Breast epithelium (tissue), 4 donors: ENCODE measurements around the gene ATP6AP2. TPM values are rescaled to one million over a fixed set of nuclear protein-coding genes. Genes with fewer than 3 reads are reported as not detected.

ENCODE experiments used
- DNase-seq, 2 donors: peaks; one replicate each; pipeline ENCODE4 v3.0.0-alpha.2; 2019; ENCODE audit warnings: low spot score in 2 of 2
- H3K27ac ChIP-seq, 2 donors: fragments of 200-600 bp; sonication (generic) in 1 of 2; one replicate each; pipeline ENCODE4 v1.5.1; 2016 to 2019; ENCODE audit warnings: mild to moderate bottlenecking in 1 of 2
- H3K27me3 ChIP-seq, 2 donors: fragments of 200-600 bp; sonication (generic) in 1 of 2; one replicate each; pipeline versions ENCODE4 v1.5.1 to v1.6.0; 2017 to 2019; ENCODE audit warnings: control low read depth in 1 of 2, mild to moderate bottlenecking in 1 of 2
- H3K36me3 ChIP-seq: fragments of 200-600 bp; one replicate; pipeline ENCODE4 v1.5.1; 2019
- H3K4me1 ChIP-seq, 2 donors: fragments of 200-600 bp; sonication (generic); one replicate each; pipeline ENCODE4 v1.5.1; 2016 to 2019; ENCODE audit warnings: control low read depth in 1 of 2
- H3K4me3 ChIP-seq, 3 donors: fragments of 200-600 bp; sonication (generic); 1 replicate in 2 of 3; 2 replicates in 1 of 3; pipeline ENCODE4 v1.5.1; 2016 to 2019; ENCODE audit warnings: mild to moderate bottlenecking in 3 of 3, moderate library complexity in 2 of 3
- H3K9me3 ChIP-seq, 2 donors: fragments of 200-600 bp; sonication (generic) in 1 of 2; one replicate each; pipeline ENCODE4 v1.5.1; 2016 to 2019; ENCODE audit warnings: control low read depth in 1 of 2
- POLR2A ChIP-seq: fragments of 450-650 bp; IDR thresholded peaks from one replicate; pipeline ENCODE4 v1.6.1; 2016; ENCODE audit warnings: antibody characterized with exemption, mild to moderate bottlenecking, moderate library complexity
- POLR2AphosphoS5 ChIP-seq, 3 donors: sonication (generic); formaldehyde crosslinking; IDR thresholded peaks; one replicate each; pipeline ENCODE4 v1.6.1; 2017; ENCODE audit warnings: antibody characterized with exemption in 3 of 3
- intact Hi-C: fragments of 100-400 bp; cut with DNase I; formaldehyde crosslinking; loops from one replicate; pipeline ENCODE4 v1.15.1; 2023; ENCODE audit warnings: low total_unique reads
- total RNA-seq, 3 donors: library from RNA; depleted of rRNA; stranded (reverse); fragments of >200 nt; gene quantifications; one replicate each; pipeline ENCODE4 v1.1.0, GENCODE V29; 2016
- TF ChIP-seq, protein P1 (sequence below), 3 donors: fragments of 450-650 bp; IDR thresholded peaks; one replicate each; pipeline ENCODE4 v1.5.1; 2016 to 2017; ENCODE audit warnings: antibody characterized with exemption in 3 of 3, mild to moderate bottlenecking in 3 of 3, moderate library complexity in 3 of 3

Gene ATP6AP2
- total RNA-seq, 3 donors from 2014 or later, result 85.2 to 129 (median 103) TPM

DNA sequence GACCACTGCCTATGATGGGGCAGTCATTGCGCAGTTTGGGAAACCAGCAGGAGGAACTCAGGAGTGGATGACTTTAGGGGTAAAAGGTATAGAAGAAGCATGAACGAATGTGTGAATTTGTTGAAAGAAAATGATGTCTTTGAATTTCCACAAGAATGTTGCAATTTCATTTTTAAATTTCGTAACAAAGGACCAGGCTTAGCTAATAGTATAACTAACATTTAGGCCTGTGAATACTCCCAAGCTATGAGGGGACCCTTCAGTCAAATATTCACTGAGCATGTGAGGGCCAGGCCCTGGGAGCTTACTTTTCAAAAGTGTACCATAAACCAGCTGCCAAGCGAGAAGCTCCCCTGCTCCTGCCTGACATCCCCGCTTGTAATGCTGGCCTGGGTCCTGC is 47.7 kb downstream of the ATP6AP2 start:
- Histone ChIP-seq H3K27ac (no peak overlapping the region), H3K36me3 (peaks cover 4% of the 10 kb centered on the region), H3K27me3 (peaks cover 0 to 53% of the 10 kb centered on the region in 2 donors), H3K9me3 (peaks cover 0 to 3% of the 10 kb centered on the region in 2 donors), H3K4me1 (no peaks in the 10 kb centered on the region), H3K4me3 (no peak overlapping the region)
- intact Hi-C loops, result no loop called here
- no peak for DNase-seq
- TF ChIP-seq, protein P1, sequence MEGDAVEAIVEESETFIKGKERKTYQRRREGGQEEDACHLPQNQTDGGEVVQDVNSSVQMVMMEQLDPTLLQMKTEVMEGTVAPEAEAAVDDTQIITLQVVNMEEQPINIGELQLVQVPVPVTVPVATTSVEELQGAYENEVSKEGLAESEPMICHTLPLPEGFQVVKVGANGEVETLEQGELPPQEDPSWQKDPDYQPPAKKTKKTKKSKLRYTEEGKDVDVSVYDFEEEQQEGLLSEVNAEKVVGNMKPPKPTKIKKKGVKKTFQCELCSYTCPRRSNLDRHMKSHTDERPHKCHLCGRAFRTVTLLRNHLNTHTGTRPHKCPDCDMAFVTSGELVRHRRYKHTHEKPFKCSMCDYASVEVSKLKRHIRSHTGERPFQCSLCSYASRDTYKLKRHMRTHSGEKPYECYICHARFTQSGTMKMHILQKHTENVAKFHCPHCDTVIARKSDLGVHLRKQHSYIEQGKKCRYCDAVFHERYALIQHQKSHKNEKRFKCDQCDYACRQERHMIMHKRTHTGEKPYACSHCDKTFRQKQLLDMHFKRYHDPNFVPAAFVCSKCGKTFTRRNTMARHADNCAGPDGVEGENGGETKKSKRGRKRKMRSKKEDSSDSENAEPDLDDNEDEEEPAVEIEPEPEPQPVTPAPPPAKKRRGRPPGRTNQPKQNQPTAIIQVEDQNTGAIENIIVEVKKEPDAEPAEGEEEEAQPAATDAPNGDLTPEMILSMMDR (IDR thresholded peaks at IDR 0.05), result no peak
- TF ChIP-seq POLR2A (no peak), POLR2AphosphoS5 (IDR thresholded peaks at IDR 0.05) (no peak)

DNA sequence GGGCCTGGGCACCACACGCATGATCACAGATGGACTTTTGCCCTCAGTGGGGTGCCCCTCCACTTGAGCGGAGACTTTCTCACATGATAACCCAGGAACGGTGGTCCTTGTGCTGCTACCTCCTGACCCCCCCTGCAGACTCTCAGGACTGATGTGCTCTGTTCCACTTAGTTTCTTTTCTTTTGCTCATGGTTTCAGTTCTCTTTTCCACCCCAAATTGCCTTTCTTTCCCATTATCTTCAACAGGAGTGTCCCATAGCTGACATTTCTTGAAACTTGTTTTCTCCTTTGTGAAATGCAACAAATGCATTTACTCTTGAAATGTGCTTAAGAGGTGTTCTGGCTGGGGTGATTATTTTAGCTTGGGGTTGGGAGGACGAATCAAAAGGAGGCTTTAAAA is 51.4 kb downstream of the ATP6AP2 start:
- peaks cover 0 to 52% of the 10 kb centered on the region in 2 donors for H3K27me3 ChIP-seq
- no peak for DNase-seq
- no peaks in the 10 kb centered on the region for H3K4me1 ChIP-seq
- no peaks in the 10 kb centered on the region for H3K9me3 ChIP-seq
- intact Hi-C loops, result no loop called here
- no peak overlapping the region for H3K27ac ChIP-seq
- H3K4me3 ChIP-seq, result no peak overlapping the region
- H3K36me3 ChIP-seq, result peaks cover 11% of the 10 kb centered on the region
- TF ChIP-seq, protein P1 (IDR thresholded peaks at IDR 0.05), result no peak
- TF ChIP-seq POLR2A (no peak), POLR2AphosphoS5 (IDR thresholded peaks at IDR 0.05) (no peak)

DNA sequence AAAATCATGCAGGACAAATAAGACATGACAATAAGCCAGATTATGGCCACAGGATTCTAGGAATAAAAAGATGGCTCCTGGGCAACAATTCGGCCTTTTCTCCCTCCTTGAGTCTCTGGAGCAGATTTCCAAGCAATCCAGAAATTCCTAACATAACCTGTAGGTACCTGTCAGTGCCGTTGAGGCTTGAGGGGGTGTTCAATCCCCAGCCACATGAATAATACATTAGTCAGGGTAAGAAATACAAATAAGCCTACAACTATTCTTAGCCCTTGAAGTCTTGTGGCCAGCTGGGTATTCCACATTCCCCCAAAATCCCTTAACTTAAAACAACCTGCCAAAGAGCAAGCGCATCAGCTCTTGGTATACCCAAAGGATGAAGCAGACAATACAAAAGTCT is 56.9 kb downstream of the ATP6AP2 start:
- intact Hi-C loops, result no loop called here
- no peak overlapping the region for H3K27ac ChIP-seq
- peaks cover 0 to 64% of the 10 kb centered on the region in 2 donors for H3K27me3 ChIP-seq
- H3K4me1 ChIP-seq, result no peaks in the 10 kb centered on the region
- peaks cover 6% of the 10 kb centered on the region for H3K36me3 ChIP-seq
- TF ChIP-seq, protein P1 (IDR thresholded peaks at IDR 0.05), result no peak
- no peak for TF ChIP-seq POLR2A
- TF ChIP-seq POLR2AphosphoS5 (IDR thresholded peaks at IDR 0.05), result no peak
- H3K4me3 ChIP-seq, result no peak overlapping the region
- no peak for DNase-seq
- no peaks in the 10 kb centered on the region for H3K9me3 ChIP-seq

DNA sequence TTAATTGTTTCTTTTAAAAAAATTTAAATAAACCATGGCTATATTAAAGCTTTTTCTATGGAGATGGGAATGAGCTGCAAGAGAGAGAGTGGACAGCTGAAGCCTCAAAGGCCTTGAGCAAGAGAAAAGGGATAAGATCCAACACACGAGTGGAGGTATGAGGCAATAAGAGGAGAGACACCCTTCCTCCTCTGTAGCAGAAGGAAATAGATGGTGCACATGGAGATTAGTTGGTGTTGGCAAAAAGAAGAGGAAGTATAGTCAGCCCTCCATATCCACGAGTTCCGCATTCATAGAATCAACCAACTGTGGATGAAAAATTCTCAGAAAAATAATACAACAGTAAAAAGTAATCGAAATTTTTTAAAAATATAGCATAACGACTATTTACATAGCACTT is 63.4 kb downstream of the ATP6AP2 start:
- intact Hi-C loops, result no loop called here
- TF ChIP-seq, protein P1 (IDR thresholded peaks at IDR 0.05), result no peak
- TF ChIP-seq POLR2AphosphoS5 (IDR thresholded peaks at IDR 0.05) (no peak), POLR2A (no peak)
- DNase-seq, result no peak
- Histone ChIP-seq H3K4me1 (peaks cover 0 to 4% of the 10 kb centered on the region in 2 donors), H3K27ac (peak overlapping the region; percentile 53 to 66), H3K27me3 (peaks cover 0 to 28% of the 10 kb centered on the region in 2 donors), H3K9me3 (no peaks in the 10 kb centered on the region), H3K4me3 (peak overlapping the region; percentile 23 to 53 (median 40)), H3K36me3 (no peaks in the 10 kb centered on the region)

DNA sequence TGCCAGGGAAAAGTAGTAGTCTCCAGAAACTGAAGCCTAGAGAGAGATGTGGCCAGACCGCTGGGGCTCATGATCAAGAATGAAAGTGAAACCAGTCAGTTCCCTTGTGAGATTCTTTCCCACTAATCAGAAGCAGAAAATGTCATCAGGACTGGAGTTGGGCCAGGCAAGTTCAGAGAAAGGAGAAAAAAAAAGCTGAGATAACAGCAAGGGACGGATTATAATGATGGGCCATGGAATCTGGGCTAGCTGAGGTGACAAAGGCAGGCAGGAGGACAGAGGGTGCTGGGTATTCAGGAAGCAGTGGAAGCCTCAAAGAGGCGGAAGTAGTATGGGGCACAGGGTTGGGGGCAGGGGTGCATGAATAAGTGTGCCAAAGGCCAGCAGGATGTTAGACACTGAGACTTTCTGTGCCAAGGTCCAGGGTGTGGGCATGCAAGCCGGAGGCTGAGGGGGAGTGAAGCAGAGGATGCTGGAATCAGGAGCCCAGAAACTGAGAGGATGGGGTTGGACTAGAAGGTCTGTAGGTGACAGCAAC is 64.1 kb downstream of the ATP6AP2 start:
- Histone ChIP-seq H3K27me3 (peaks cover 0 to 21% of the 10 kb centered on the region in 2 donors), H3K9me3 (no peaks in the 10 kb centered on the region), H3K36me3 (no peaks in the 10 kb centered on the region), H3K4me1 (peaks cover 0 to 4% of the 10 kb centered on the region in 2 donors), H3K4me3 (peak overlapping the region; percentile 23 to 53 (median 40)), H3K27ac (peak overlapping the region; percentile 53 to 66)
- intact Hi-C loops, result loop anchor here (5.0 kb wide), 1 partner anchor 223 kb away; no protein-coding TSS in a partner anchor
- peak in 1 of 2 donors; percentile 26 for DNase-seq
- peak in 1 of 3 donors; percentile 15 for TF ChIP-seq POLR2AphosphoS5 (IDR thresholded peaks at IDR 0.05)
- TF ChIP-seq, protein P1 (IDR thresholded peaks at IDR 0.05), result no peak
